ENCODE results near the gene KLHL40.

- TF ChIP-seq CTCF (conservative IDR thresholded peaks at IDR 0.05; ENCODE audit: low read depth, low read length) (no peak), EZH2 (IDR thresholded peaks at IDR 0.05; ENCODE audit: borderline replicate concordance, low read depth, low read length, poor library complexity, severe bottlenecking) (no peak)
Observed at GRCh38 chr3:42655331-42655888, 29.9 kb upstream of the KLHL40 start.
